Muscle of arm (tissue), 12 donors: ENCODE data around the gene CHRNA3. TPM values are rescaled to one million over a fixed set of nuclear protein-coding genes. Genes with fewer than 3 reads are reported as not detected.

ENCODE experiments used
- DNase-seq: peaks from one replicate; pipeline ENCODE4 v3.0.0-alpha.2; 2013
- polyA plus RNA-seq, 12 donors: library from polyadenylated mRNA; unstranded; fragments of 120-200 nt; gene quantifications; one replicate each; pipeline ENCODE4 v1.2.1, GENCODE V29; 2013; ENCODE audit not compliant: insufficient read length in 12 of 12

The CHRNA3 gene
- polyA plus RNA-seq, 12 donors: 0.16 to 12.6 (median 0.26) TPM; not detected in 2

DNA sequence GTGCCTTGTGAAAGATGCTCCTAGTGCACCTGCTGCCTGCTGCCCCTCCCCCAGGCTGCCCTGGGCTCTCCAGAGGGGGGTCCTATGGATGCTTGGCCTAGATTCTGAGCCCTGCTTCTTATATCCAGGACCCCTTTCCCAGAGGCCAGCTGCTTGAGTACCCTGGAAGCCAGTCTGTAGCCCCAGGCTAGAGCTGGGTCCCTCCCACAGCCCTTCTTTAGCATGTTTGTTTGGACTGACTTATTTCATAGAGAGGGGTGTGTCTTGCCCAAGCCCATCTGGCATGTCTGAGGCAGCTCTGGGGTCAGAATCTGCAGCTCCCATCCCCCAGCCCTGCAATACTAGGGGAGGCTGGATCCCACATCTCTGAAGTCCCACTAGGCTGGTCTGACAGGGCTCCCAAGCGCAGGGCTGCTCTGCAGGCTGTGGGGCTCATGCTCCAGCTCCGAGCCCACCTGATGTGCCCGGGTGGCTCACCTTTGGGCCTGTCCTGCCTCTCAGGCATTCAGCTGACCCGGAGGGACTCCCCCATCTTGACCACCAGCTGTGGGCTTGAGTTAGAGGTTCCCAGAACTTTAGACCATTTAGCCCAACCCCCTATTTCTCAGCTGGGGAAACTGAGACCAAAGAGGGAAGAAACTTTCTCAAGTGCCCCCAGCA is 17.1 kb upstream of the CHRNA3 start:
- DNase-seq: no peak

DNA sequence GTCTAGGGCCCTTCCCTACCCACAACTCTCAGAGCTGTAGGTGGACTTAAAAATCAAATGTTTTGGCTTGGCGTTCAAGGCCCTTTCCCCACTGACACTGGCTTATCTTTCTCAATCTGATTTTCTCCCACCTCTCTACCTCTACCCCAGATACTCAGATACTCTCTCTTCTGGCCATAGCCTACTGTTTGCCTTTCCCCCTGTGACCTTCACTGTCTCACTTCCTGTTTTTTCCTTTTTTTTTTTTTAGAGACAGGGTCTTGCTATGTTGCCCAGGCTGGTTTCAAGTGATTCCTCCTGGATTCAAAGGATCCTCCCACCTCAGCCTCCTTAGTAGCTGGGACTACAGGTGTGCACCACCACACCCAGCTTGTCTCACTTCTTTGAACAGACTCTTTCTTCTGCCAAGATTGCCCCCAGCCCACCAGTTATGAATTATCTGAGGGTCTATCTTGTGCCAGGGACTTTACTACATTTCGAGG is 15.6 kb upstream of the CHRNA3 start:
- no peak for DNase-seq

DNA sequence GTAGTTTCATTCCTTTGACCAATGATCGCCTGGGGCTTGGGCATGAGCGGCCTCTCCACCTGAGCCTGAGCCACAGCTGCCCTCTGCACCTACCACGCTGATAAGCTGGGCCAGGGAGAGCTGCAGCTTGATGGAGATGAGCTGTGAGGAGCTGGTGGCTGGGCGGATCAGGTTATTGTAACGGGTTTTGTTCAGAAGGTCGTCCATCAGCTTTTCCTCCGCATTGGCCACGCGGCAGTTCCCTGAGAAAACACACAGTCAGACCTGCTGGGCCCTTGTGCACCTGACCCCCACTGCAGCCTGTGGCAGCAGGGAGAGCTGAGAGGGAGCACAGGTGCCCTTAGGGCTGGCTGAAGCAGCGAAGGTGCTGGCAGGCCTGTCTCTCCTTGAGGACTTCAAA is 14.6 kb upstream of the CHRNA3 start:
- DNase-seq: no peak

DNA sequence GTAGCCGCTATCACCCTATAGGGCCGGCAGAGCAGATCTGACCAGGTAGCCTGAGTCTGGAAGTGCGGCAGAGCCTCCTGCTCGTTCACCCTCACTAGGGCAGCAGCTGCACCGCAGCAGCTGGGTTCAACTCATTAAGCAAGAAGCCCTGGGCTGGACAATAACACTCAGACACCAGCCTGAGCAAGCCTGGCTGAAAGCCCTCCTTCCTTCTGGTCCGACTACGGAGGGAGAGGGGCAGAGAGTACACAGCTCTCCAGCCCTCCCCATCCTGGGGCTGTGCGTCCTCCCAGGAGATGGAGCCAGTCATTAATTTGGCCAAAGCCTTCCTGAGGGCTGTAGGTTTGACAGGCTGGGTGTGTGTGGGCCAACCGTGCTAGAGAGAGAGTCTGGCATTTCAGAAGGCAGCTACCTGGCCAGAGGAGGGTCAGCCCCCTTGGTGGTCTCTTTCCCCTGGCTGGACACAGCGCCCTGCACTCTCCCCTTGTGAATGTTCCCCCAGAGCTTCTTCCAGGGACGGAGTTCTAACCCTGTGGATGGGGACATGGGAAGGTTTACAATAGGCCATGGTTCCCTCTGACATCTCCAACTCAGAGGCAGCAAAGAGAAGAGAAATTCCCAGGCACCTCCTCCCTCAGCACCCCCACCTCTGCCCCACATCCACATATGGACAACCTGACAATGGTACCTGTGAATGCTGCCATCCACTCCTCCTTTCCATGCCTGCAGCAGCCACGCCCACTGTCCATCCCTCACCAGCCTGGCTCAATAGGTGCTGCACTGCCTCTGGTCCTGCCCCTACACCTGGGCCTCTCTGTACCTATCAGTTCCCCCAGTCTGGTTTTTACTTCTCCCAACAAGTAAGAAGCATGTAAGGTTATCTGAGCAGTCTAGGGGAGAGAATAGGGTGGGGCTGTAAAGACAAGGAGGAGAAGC is 13.7 kb upstream of the CHRNA3 start:
- no peak for DNase-seq

DNA sequence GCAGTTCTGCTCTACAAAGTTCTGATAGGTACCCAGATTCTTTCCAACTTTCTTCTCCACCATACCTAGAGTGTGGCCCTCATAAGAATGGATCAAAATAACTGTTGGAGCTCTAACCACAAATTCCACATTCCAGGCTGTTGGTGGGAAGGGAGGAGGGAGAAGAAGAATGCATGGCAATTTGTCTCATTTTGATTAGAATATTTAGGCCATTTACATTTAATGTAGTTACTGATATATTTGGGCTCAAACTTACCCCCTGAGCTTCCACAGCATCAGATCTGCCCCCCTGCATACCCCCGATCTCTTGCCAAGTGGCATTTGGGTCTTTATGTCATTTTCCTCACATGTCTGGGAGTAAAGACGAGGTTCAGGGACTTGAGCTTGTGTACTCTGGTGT is 12.6 kb upstream of the CHRNA3 start:
- no peak for DNase-seq

DNA sequence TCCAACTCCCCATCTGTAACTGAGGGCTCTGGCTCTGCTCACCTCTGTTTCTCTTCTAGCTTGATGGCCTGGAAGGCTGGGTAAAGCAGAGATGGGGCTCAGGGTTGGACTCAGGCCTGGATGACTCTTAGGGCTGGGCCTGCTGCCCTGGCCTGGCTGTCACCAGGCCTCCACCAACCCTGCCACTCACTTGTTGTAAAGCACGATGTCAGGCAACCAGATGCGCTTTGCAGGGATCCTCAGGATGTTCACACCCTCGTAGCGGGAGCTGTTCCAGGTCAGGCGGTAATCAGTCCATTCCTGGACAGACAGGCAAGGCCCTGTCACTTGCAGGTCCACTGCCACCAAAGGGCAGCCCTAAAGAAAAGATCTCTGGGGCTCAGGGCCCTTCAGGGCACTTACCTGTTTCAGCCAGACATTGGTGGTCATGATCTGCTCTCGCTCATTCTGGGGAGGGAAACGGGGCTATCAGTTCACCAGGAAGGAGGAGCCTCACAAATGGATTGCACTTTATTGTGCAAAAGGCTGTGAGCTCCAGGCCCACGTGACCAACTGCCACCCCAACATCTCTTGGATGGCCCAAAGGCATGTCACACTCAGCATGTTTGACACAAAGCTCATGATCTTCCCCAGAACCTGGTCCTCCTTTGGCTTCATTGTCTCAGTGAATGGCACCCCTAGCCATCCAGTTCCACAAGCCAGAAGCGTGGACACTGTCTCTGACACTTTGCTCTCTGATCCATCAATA is 10.3 kb upstream of the CHRNA3 start:
- DNase-seq: no peak

DNA sequence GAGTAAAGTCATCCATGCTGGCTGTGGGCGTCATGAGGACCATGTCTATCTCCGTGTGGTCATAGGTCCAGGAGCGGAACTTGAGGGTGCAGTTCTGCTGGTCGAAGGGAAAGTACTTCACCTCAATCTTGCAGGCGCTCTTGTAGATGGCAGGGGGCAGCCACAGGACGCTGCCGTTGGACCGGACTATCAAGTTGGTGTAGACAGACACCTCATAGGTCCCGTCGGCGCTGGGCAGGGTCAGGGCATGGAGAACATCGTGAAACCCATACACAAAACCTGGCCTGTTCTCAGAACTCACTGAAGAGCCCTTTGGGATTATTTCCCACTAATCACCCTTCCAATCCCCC is 8.9 kb upstream of the CHRNA3 start:
- no peak for DNase-seq

DNA sequence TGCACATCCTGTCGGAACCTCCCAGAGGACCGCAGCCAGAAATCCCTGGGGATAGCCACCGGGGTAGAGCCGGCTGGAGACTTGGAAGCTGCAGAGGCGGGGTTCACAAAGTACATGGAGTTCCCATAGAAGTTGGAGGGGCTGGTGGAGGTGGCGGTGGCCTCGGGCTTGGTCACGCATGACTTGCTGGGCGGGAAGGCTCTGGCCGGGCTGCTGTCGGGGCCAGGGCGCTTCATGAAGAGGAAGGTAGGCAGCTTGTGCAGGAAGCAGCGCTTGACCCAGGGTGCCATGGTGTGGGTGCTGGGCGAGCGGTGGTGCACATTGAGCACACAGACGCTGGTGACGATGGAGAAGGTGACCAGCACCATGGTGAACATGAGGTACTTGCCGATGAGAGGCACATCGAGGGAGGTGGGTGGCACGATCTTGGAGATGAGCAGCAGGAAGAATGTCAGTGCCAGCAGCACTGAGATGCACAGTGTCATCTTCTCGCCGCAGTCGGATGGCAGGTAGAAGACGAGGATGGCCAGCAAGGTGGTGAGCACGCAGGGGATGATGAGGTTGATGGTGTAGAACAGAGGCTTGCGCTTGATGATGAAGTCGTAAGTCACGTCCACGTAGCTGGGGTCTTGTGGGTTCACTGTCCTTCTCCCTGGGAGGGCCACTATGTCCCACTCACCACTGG is 8.4 kb upstream of the CHRNA3 start:
- no peak for DNase-seq

DNA sequence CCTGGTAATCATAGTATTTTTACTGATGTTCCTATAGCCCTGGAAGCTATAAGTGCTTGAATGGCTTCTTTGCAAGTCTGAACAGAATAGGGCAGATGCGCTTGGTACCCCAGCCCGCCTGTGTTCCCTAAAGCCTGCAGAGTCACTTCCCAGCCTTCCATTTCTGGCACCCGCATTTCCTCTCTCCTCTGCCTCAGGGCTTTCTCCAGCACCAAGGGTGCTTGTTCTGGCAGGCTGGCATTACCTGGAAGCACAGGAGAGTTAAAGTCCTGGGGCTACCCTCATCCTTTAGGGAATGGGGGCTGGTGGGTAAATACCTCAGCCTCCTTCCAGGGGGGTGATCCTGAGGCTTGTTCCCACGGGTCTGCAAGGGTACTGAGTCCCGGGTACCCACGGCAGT is 7.4 kb upstream of the CHRNA3 start:
- DNase-seq: no peak

DNA sequence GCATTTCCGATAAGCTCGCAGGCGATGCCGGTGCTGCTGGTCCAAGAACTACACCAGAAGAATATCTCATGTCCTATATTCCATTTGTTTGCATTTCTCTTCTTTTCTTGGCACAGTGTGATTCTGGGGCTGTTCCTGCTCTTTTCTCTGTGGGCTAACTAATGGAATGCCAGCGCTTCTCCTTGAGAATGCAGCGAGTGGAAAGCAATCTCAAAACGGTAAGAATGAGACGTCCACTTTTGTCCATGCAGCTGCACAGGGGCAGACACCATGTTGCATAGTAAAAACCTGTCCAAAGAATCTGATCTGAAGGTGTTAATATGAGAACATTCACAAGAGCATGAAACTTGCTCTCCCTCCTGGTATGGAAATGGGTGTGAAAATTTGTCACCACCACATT is 6.6 kb upstream of the CHRNA3 start:
- no peak for DNase-seq

DNA sequence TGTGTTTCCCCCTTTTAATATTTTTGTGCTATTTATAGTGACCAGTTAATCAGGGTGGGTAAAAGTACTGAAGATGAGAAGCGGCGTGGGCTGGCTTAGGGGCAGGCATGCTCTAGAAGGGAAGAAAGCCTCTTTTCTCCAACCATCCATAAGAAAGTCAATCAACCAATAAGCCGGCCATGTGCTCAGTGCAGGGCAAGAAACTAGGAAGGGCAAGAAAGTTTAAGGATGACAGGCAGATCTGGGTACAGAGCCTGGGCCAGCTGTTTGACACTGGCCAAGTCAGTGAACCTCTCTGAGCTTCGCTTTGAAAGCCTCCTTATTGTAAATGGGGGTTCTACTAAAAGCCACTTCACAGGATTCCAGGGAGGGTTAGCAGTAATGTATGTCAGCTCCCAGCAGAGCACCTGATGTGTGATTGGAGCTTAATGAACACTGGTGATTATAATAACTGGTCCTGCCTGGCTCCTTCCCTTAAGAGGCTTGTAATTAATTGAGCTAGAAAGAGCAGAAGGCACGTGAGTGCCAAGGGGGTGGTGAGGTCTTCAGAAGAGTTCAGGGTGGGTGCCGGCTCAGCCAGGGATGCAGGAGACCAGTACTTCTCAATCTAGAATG is 5.7 kb upstream of the CHRNA3 start:
- DNase-seq: no peak

DNA sequence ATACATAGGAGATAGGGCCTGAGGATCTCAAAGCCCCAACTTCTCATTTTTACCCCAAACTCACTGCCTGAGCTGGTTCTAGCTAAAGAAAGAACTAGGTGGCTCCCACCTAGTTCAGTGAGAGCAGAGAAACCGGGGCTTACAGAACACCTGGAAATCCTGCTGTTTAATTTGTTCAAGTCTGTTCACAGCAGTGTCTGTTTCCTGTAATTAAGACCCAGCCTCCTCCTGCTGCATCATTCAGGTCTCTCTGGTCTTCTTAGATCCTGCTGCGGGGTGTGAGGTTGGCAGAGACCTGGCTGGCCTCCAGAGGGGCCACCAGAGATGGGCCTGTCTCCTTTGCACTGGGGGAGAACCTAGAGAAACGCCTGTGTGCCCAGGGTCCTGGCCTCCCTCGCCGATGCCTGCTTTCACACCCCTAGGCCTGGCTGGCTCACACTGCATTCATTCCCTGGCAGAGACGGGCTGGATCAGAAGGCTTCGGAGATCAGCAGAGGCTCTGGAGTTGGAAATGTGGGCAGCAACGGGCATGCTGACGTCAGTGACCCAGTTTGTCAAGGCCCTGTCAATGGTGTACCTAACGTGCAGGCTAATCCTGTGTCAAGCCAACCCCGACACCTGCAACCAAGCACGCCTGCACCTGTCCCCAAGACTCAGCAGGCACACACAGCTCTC is 4.9 kb upstream of the CHRNA3 start:
- DNase-seq: no peak

DNA sequence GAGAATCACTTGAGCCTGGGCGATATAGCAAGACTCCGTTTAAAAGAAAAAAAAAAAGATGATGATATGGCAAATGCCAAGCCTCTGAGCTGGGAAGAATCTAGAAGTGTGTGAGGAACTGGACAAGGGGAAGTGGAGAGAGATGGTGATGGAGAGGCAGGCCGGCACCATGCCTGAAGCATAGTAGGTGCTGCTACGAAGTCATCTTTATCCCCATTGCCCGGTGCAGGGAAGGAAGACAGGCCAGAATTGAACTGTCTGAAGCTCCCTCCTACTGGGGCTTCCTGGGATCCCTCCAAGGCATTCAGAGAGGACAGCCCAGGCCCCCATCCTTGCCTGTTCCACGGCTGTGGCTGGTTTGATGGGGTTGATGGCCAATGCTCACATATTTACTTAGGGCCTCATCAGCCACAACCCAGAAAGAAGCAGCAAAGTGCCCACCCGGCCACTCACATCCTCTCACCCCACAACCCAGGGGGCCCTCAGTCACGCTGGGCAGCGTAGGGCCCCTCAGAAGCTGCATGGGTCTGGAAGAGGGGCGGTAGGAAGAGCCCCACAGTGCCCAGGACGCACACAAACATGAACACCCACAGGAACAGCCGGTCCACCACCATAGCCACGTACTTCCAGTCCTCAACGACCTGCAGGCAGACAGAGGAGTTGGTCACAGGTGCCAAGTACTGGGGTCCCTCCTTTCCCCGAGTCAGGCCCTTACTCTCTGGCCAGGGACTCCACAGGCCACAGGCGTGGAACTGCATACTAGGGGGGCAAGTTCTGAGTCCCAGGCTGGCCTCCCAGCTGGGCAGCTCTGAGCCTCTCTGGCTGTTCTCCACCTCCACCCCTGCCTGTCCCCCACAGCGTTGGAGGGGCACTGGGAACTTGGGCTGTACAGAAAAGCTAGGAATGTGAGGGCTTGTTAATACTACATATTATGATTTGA is 4.1 kb upstream of the CHRNA3 start:
- DNase-seq: no peak

DNA sequence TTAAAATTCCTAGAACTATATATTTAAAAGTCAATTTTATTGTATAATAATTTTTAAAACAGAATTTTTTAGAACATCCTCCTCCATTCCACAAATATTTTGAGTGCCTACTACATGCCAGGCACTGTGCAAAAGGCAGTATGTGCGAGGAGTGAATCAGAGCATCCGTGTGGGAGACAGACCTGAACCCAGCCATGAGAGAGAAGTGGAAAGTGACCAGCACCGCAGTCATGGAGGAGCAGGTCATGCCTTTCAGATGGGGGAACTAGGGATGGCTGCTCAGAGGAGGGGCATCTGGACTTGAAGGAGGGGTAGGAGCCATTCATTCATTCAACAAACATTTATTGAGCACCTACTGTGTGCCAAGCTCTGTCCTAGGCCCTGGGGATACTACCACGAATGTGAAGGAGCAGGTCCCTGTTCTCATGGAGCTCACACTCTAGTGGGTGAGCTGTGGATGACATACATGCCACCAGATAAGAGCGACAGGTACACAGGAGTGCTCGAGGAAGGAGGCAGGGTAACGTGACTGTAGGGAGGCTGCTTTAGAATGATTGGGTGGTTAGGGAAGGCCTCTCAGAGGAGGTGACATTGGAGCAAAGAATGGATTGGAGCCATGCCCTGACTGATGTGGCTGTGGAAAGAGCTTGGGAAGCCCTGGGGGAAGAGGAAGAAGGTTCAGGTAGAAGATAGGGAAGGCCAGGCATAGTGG is 3.1 kb upstream of the CHRNA3 start:
- no peak for DNase-seq

DNA sequence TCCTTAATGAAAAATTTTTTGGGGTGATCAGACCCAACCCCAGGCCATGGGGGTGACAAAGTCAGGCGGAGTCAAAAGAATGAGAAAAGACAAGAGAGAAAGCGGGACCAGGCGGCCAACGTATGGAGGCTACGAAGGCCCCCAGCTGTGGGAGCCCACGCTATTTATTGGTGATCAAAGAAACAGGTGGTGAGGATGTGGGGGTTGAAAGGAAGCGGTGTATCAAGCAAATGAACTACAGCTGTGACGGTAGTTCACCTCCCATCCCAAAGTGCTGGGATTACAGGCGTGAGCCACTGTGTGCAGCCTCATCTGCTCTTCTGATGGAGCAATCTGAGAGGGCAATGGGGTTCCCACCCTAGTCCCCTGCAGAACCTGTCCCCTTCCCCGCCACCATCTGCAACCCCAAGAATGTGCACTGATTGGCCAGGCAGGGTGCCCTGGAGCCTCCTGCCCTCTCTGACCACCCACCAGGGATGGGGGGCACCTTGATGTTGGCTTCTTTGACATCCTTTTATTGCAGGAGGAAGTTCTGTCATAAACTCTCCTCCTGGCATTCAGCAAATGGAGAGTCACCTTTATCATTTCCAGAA is 1.1 kb upstream of the CHRNA3 start:
- no peak for DNase-seq

DNA sequence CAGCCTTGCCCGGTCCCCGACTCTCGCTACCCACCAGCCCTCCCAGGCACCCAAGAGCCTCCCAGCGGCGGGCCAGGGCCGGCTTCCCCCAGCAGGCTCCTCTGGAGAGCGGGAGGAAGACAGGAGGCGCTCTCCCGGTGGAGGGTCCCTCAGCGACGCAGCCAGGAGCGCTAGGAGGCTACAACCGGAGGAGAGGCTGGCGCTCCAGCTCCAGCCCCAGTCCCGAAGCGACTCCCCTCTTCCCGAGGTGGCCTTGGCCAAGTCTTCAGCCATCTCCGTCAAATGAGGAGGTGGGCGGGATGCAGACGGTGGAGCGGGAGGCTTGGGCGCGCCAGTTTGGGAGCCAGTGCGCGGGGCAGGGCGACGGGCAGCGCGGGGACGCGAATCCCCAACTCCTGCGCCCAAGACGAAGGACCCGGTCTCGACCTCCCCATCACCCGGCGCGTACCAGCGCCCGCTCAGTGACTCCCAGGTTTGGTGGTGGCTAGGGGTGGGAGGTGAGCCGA is 722 bp downstream of the CHRNA3 start:
- no peak for DNase-seq

DNA sequence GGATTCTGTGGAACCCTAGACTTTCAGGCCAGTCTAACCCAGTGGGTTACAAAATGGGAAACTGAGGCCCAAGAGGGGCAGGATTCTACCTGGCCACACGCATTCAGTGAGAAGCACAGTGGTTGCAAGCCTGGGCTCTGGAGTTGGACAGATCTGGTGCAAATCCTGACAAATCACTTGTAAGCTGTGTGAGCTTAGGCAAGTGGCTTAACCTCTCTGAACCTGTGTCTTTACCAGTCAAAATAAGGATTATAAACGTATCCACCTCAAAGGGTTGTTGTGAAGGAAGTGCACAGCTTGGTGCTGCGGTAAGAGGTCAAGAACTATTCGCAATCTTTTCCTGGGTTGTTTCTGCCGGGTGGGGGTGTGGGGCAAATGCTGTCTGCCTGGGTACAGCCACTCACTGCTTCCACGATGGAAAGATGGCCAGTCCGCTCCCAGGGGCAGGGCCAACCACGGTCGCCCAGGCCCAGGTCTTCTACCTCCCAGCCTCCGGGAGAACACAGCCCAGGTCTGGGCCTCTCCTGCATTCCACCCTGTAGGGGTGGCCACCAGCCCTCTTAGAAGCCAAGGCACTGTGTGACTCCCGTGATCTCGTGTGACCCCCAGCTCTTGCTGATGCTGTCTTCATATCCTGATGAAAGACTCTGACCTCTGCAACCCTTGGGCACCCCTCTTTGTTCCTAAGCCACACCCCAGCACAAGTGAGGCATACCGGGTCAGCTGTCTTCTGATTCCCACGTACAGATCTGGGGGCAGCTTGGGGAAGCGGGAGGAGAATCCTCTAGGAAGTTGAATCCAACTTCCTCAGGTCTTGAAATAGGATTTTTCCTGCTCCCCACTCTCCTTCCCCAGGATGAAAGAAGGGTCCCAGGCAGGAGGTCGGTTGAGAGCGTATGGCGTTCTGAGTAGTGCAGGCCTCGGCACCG is 1.5 kb downstream of the CHRNA3 start:
- no peak for DNase-seq
